ENCODE measurements around the gene RHEBL1.

- TF ChIP-seq L3MBTL2 (conservative IDR thresholded peaks at IDR 0.05), result no peak
- no peak for TF ChIP-seq ELF4 (IDR thresholded peaks at IDR 0.05)
- TF ChIP-seq HDGF (IDR thresholded peaks at IDR 0.05; ENCODE audit: borderline replicate concordance), result no peak
- no peak for TF ChIP-seq SUZ12 (IDR thresholded peaks at IDR 0.05)
- no peak for TF ChIP-seq FOXM1 (IDR thresholded peaks at IDR 0.05; ENCODE audit: borderline replicate concordance)
- no peak for TF ChIP-seq TARDBP (IDR thresholded peaks at IDR 0.05)
These were observed 27.8 kb downstream of the RHEBL1 start for GRCh38 chr12:49041881-49042484.

Data from HEK293T (cell line).